NOMO-1 treated with dmso at 0.1 percent for 144 hours (cell line): Measurements from ENCODE around the gene TMEM233.

Experiments used
- DNase-seq: peaks from one replicate; lab custom pipeline; 2025; ENCODE audit not compliant: unreplicated experiment; lab: John Stamatoyannopoulos, UW

Gene TMEM233

GRCh38 chr12:119593578-119594398 lies at the start of gene TMEM233:
Gene TMEM233 (plus strand): TSS chr12:119593774. CDS start chr12:119593849, 75 bp downstream.
- DNase-seq, result no peak

GRCh38 chr12:119544765-119545625 lies 48.6 kb upstream of the TMEM233 start:
- DNase-seq, result peak; percentile 34

GRCh38 chr12:119546340-119546739 lies 47.2 kb upstream of the TMEM233 start:
- DNase-seq, result no peak

- DNase-seq, result no peak
Measured at GRCh38 chr12:119547001-119547400, 46.6 kb upstream of the TMEM233 start.

- no peak for DNase-seq
Measured at GRCh38 chr12:119556854-119557253, 36.7 kb upstream of the TMEM233 start.

GRCh38 chr12:119565404-119565803 lies 28.2 kb upstream of the TMEM233 start:
- no peak for DNase-seq

- DNase-seq, result no peak
Measured at GRCh38 chr12:119570771-119571170, 22.8 kb upstream of the TMEM233 start.

- DNase-seq, result no peak
Measured at GRCh38 chr12:119573086-119573485, 20.5 kb upstream of the TMEM233 start.

GRCh38 chr12:119574255-119574654 lies 19.3 kb upstream of the TMEM233 start:
- DNase-seq, result no peak

- no peak for DNase-seq
Measured at GRCh38 chr12:119576118-119576810, 17.3 kb upstream of the TMEM233 start.

- DNase-seq, result no peak
Measured at GRCh38 chr12:119576915-119577314, 16.7 kb upstream of the TMEM233 start.

GRCh38 chr12:119578112-119578511 lies 15.5 kb upstream of the TMEM233 start:
- no peak for DNase-seq

GRCh38 chr12:119589097-119589496 lies 4.5 kb upstream of the TMEM233 start:
- DNase-seq, result no peak

GRCh38 chr12:119589634-119590033 lies 3.9 kb upstream of the TMEM233 start:
- no peak for DNase-seq

GRCh38 chr12:119592232-119592631 lies 1.3 kb upstream of the TMEM233 start:
- no peak for DNase-seq

GRCh38 chr12:119594399-119594730 lies 791 bp downstream of the TMEM233 start:
- DNase-seq, result no peak

- DNase-seq, result no peak
Measured at GRCh38 chr12:119594772-119595445, 1.3 kb downstream of the TMEM233 start.

- DNase-seq, result no peak
Measured at GRCh38 chr12:119598159-119598558, 4.6 kb downstream of the TMEM233 start.

- no peak for DNase-seq
Measured at GRCh38 chr12:119601877-119602733, 8.5 kb downstream of the TMEM233 start.

GRCh38 chr12:119602734-119603094 lies 9.1 kb downstream of the TMEM233 start:
- DNase-seq, result no peak
